Spleen (tissue), 11 donors: ENCODE results near the gene DPP7. TPM values are rescaled to one million over a fixed set of nuclear protein-coding genes. Genes with fewer than 3 reads are reported as not detected.

Source experiments
- DNase-seq: peaks from one replicate; pipeline ENCODE4 v3.0.0-alpha.2; 2020
- H3K27ac ChIP-seq, 8 donors: fragments of 200-600 bp; sonication (generic) in 7 of 8; 1 replicate in 4 of 8; 2 replicates in 4 of 8; pipeline versions ENCODE4 v1.5.0 to v1.8.0; 2016 to 2021; ENCODE audit warnings: inconsistent platforms in 4 of 8, mild to moderate bottlenecking in 4 of 8, moderate library complexity in 1 of 8
- H3K27me3 ChIP-seq, 7 donors: fragments of 200-600 bp; sonication (generic) in 6 of 7; replicated peaks in 1 of 7; 1 replicate in 4 of 7; 2 replicates in 3 of 7; pipeline versions ENCODE4 v1.5.0 to v1.8.0; 2016 to 2021; ENCODE audit warnings: inconsistent platforms in 3 of 7, mild to moderate bottlenecking in 1 of 7
- H3K36me3 ChIP-seq, 6 donors: fragments of 200-600 bp; sonication (generic) in 5 of 6; 1 replicate in 4 of 6; 2 replicates in 2 of 6; pipeline versions ENCODE4 v1.5.0 to v1.8.0; 2016 to 2021; ENCODE audit warnings: inconsistent platforms in 2 of 6
- H3K4me1 ChIP-seq, 6 donors: fragments of 200-600 bp; sonication (generic) in 5 of 6; 1 replicate in 3 of 6; 2 replicates in 3 of 6; pipeline versions ENCODE4 v1.5.0 to v1.8.0; 2016 to 2021; ENCODE audit warnings: inconsistent platforms in 3 of 6
- H3K4me3 ChIP-seq, 8 donors: fragments of 200-600 bp; sonication (generic) in 7 of 8; 1 replicate in 4 of 8; 2 replicates in 4 of 8; pipeline versions ENCODE4 v1.5.0 to v1.8.0; 2016 to 2021; ENCODE audit warnings: inconsistent platforms in 4 of 8, mild to moderate bottlenecking in 4 of 8, moderate library complexity in 2 of 8
- H3K9me3 ChIP-seq, 8 donors: fragments of 200-600 bp; sonication (generic) in 7 of 8; 1 replicate in 4 of 8; 2 replicates in 4 of 8; pipeline versions ENCODE4 v1.5.0 to v1.8.0; 2016 to 2021; ENCODE audit warnings: inconsistent platforms in 4 of 8
- CTCF ChIP-seq, 11 experiments: fragments of 200-600 bp in 7 of 11; fragments of 450-650 bp in 4 of 11; sonication (generic) in 4 of 11; IDR thresholded peaks in 8 of 11; conservative IDR thresholded peaks in 3 of 11; 1 replicate in 7 of 11; 2 replicates in 4 of 11; pipeline versions ENCODE4 v1.4.0 to v1.8.0; 2016 to 2021; ENCODE audit warnings: antibody characterized with exemption in 11 of 11, inconsistent platforms in 4 of 11, mild to moderate bottlenecking in 1 of 11
- POLR2A ChIP-seq, 3 donors: fragments of 450-650 bp; IDR thresholded peaks; one replicate each; pipeline ENCODE4 v1.5.1; 2017; ENCODE audit warnings: antibody characterized with exemption in 3 of 3, mild to moderate bottlenecking in 1 of 3
- POLR2AphosphoS5 ChIP-seq, 3 donors: sonication (generic); formaldehyde crosslinking; IDR thresholded peaks; one replicate each; pipeline ENCODE4 v1.5.1; 2017; ENCODE audit warnings: antibody characterized with exemption in 3 of 3
- WGBS, 5 donors: extraction: QIAGEN DNeasy Blood & Tissue Kit in 3 of 5; methylation state at CpG; one replicate each; pipeline versions ENCODE4 v1.1.5 to v1.1.7; 2013 to 2018; 5-methylcytosine and 5-hydroxymethylcytosine counted together
- intact Hi-C: fragments of 100-400 bp; cut with DNase I; formaldehyde crosslinking; loops from one replicate; pipeline ENCODE4 v1.15.0; 2023; ENCODE audit warnings: low total_unique reads
- polyA plus RNA-seq, 3 donors: library from polyadenylated mRNA; stranded (reverse); fragments of 200-250 nt; gene quantifications; one replicate each; pipeline ENCODE4 v1.2.1, GENCODE V29; 2013
- total RNA-seq, 7 donors: library from RNA; depleted of rRNA in 3 of 7; stranded (reverse); fragments of >200 nt in 3 of 7; fragmentation: NEBNext Ultra II Directional in 4 of 7; extraction: Animal tissue kit (Norgen Biotek cat#: 25700) in 4 of 7; gene quantifications; one replicate each; pipeline versions ENCODE4 v1.1.0 to v1.2.1, GENCODE V29; 2016 to 2021
- donor health status: healthy with polysubstance abuse.
- donor health status: DM: no; HTN: no; CAD: no; lungs with moderate emphysema.
- donor health status: DM: no; HTN: no; CAD: no.
- donor health status: Bipolar disorder and iron deficiency.
- donor health status: healthy.
- donor health status: DM: no; HTN: no; CAD: no.
- donor health status: DM: yes; HTN: yes; CAD: no.

The DPP7 gene
- total and polyA plus RNA-seq, 10 donors: 105 to 536 (median 214) TPM

- WGBS, 5 donors: 15 to 31% (median 19%) methylated on average over 17 to 74 of the region's 74 CpGs
- no peak overlapping the region for H3K27ac ChIP-seq
- TF ChIP-seq POLR2AphosphoS5 (IDR thresholded peaks at IDR 0.05): no peak
- no peak for TF ChIP-seq CTCF (IDR thresholded peaks at IDR 0.05 in 8 of 11, conservative IDR thresholded peaks at IDR 0.05 in 3 of 11)
- TF ChIP-seq POLR2A (IDR thresholded peaks at IDR 0.05): no peak
- no peaks in the 10 kb centered on the region for H3K9me3 ChIP-seq
- intact Hi-C loops: no loop called here
- H3K4me3 ChIP-seq: peak overlapping the region in 5 of 8 donors; percentile 8 to 59 (median 18)
- no peaks in the 10 kb centered on the region for H3K36me3 ChIP-seq
- H3K4me1 ChIP-seq: peaks cover 0 to 48% (median 29%) of the 10 kb centered on the region in 6 donors
- no peak for DNase-seq
- H3K27me3 ChIP-seq: peaks cover 14 to 100% (median 100%) of the 10 kb centered on the region in 7 donors
These were observed 48.2 kb upstream of the DPP7 start for GRCh38 chr9:137162505-137163364.

- WGBS, 5 donors: 11 to 20% (median 16%) methylated on average over 32 to 70 of the region's 71 CpGs
- peaks cover under 1 to 48% (median 24%) of the 10 kb centered on the region in 6 donors for H3K4me1 ChIP-seq
- no peak overlapping the region for H3K27ac ChIP-seq
- H3K4me3 ChIP-seq: peak overlapping the region in 1 of 8 donors; percentile 59
- H3K36me3 ChIP-seq: no peaks in the 10 kb centered on the region
- no peak for DNase-seq
- H3K27me3 ChIP-seq: peaks cover 11 to 100% (median 100%) of the 10 kb centered on the region in 7 donors
- TF ChIP-seq POLR2A (IDR thresholded peaks at IDR 0.05) (no peak), CTCF (IDR thresholded peaks at IDR 0.05 in 8 of 11, conservative IDR thresholded peaks at IDR 0.05 in 3 of 11) (no peak), POLR2AphosphoS5 (IDR thresholded peaks at IDR 0.05) (no peak)
- intact Hi-C loops: no loop called here
- H3K9me3 ChIP-seq: no peaks in the 10 kb centered on the region
These were observed 47.3 kb upstream of the DPP7 start for GRCh38 chr9:137161558-137162486.

GRCh38 chr9:137160716-137161557 is 46.4 kb upstream of the DPP7 start:
- DNase-seq: no peak
- no peak overlapping the region for H3K4me3 ChIP-seq
- H3K4me1 ChIP-seq: peaks cover 5 to 51% (median 27%) of the 10 kb centered on the region in 6 donors
- TF ChIP-seq CTCF (IDR thresholded peaks at IDR 0.05 in 8 of 11, conservative IDR thresholded peaks at IDR 0.05 in 3 of 11) (no peak), POLR2AphosphoS5 (IDR thresholded peaks at IDR 0.05) (no peak), POLR2A (IDR thresholded peaks at IDR 0.05) (no peak)
- no peak overlapping the region for H3K27ac ChIP-seq
- H3K27me3 ChIP-seq: peaks cover 8 to 100% (median 100%) of the 10 kb centered on the region in 7 donors
- no peaks in the 10 kb centered on the region for H3K9me3 ChIP-seq
- intact Hi-C loops: no loop called here
- no peaks in the 10 kb centered on the region for H3K36me3 ChIP-seq
- 30 to 43% (median 34%) methylated on average over 22 to 56 of the region's 56 CpGs for WGBS, 5 donors
